GM18907 (cell line): Measurements from ENCODE around the gene RAC3.
A peak's percentile ranks its signal among the peaks of the same experiment; 100 is the strongest.

Experiments
- ATAC-seq: cut with Tn5 transposase; IDR thresholded peaks from one replicate; pipeline ENCODE4 v1.9.1; 2021; ENCODE audit warnings: mild to moderate bottlenecking, moderate library complexity; ENCODE audit not compliant: unreplicated experiment

Gene RAC3

DNA sequence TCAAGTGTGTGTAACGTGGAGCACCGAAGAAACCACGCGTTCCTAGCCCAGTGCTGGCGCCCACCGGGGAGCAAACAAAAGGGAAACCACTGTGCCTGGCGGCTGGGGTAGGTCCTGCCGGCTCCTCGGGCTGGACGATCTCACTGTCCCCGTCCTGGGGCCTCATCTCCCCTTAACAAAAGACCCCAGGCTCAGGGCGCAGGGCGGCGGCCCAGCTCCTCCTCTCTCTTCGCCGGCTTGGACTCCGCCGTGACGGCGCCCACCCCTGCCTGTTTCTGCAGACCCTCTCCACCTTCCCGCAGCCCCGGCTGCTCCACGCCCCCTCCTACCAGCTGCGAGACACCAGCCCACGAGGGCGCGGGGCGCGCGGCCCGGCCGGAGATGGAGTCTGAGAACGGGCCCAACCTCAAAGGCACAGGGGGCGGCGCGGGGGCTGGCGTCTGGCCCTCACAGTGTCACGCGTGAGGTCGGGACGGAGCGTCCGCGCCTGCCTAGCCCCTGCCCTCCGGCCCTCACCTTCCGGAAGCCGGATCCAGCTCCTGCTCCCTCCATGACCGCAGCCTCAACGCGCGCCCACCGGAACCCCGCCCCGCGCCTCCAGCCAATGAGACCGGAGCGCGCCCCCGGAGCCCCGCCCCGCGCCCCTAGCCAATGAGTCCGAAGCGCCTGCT lies 9.0 kb upstream of the RAC3 start, which contains the start of gene CENPX:
TSS of gene CENPX (minus strand) at position 569 of the 671 bp plus-strand sequence. CDS start at position 552, 17 bp downstream.
- ATAC-seq = no peak

DNA sequence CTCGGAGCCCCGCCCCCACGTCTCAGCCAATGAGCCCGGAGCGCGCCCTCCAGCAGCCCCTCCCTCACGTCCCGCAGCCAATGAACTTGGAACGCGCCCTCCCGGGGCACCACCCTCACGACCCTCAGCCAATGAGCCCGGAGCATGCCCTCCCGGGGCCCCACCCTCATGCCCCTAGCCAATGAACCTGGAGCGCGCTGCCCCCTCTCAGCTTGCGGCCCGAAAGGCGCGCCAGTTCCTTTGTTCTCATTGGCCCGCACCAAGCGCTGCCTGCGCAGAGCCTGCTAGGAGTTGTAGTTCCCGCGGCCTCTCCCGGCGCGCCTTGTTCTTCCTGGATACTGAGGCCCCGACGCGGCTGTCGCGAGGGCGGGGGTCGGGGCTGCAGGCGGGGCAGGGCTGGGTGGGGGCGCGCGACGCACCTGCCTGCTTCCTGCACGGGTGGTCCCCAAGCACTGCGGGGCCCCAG lies 8.5 kb upstream of the RAC3 start, which contains the start of gene LRRC45:
TSS of gene LRRC45 (plus strand) at position 325 of the 466 bp plus-strand sequence. CDS start 339 bp downstream, outside the sequence.
- peak; percentile 83 for ATAC-seq

DNA sequence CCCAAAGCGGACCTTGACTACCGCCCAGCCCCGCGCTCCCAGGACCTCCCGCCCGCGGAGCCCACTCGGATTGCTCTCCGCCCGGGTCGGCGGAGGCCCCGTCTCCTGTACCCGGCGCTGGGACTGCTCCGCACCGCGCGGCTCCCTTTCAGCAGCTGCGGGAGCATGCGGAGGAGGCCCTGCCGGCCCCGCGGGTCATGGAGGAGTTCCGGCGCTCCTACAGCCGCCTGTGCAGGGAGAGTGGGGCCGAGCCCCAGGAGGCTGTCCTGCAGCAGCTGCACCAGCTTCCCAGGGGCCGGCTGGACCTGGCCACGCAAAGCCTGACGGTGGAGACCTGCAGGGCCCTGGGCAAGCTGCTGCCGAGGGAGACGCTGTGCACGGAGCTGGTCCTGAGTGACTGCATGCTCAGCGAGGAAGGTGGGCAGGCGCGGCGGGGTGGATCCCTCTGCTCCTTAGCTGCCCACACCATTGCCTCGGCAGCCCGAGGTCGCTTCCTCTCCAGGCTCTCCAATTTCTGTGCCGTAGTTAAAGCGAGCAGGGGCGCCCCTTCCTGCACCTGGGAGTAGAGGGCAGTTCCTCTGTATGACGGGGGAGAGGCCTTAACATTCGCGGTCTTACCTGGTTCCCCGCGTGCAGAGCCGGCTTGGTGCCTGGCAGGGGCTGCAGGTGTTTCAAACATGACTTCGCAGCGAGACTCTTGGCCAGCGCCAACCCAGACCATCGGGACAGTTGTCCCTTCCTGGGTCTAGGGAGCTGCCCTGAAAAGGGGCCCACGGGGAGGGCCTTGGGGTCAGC lies 7.8 kb upstream of the RAC3 start:
- peak; percentile 7 for ATAC-seq

DNA sequence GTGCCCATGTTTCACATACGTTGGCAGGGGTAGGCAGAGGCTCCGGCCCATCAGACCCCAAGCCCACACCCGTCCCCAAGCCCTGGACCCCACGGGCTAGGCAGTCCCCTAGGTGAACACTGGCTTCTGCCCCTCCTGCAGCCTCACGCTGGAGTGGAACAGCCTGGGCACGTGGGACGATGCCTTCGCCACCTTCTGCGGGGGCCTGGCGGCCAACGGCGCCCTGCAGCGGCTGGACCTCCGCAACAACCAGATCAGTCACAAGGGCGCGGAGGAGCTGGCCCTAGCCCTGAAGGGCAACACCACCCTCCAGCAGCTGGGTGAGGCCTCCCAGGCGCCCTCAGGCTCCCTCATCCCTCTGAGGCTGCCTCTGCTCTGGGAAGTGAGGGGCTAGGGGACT lies 6.6 kb upstream of the RAC3 start:
- no peak for ATAC-seq

DNA sequence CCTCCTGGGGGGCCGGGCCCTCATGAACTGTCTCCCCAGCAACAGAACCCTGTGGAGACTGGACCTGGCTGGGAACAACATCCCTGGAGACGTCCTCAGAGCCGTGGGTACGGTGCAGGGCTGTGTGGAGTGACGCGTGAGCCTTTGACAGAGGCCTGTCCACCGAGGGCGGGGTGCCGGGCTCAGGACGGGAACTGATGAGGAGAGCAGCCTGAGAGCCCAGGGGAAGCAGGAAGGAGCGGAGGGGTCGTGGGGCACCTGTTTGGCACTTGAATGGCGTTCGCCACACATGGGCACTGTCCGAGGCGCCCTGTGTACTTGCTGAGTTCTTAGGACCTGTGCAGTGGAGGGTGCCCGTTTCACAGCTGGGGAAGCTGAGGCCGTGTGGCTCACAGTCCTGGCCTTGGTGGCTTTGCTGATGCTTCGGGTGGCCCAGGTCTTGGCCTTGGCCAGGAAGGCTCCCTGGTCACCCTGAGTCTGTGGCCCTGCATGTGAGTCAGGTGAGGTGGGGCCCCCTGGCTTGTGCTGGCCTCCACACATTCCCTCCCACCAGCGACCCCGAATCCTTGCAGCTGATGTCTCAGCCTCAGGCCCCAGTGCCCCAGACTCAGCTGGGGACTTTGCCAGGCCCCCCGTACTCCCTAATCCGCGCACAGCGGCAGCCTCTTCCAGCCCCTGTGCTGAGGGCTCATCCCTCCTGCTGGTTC lies 5.9 kb upstream of the RAC3 start:
- no peak for ATAC-seq

DNA sequence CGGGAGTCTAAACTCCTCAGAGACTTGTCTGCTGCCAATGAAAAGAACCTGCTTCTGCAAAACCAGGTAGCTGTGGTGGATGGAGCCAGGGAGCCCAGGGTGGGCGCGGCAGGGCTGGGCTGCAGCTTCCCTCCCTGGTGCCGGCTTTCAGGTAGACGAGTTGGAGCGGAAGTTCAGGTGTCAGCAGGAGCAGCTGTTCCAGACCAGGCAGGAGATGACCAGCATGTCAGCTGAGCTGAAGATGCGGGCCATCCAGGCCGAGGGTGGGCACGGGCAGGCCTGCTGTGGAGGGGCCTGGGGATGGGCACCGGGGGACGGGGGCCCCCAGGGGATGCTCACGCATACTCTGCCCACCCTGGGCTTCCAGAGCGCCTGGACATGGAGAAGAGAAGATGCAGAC lies 3.2 kb upstream of the RAC3 start:
- ATAC-seq = no peak

DNA sequence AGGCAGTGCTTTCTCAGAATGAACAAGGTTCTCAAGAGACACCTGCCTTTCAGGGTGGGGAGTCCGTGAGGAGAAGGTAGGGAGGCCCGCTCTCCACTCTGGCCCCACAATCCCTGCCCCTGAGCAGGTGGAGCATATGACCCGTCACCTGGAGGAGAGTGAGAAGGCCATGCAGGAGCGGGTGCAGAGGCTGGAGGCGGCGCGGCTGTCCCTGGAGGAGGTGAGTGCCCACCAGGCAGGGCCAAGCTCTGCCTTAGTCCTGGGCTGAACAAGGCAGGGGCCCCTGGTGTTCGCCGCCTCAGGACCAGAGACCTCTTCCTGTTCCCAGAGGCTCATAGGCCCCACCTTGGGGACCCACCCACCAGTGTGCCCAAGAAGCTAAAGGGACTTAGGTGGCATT lies 2.5 kb upstream of the RAC3 start:
- ATAC-seq = no peak

DNA sequence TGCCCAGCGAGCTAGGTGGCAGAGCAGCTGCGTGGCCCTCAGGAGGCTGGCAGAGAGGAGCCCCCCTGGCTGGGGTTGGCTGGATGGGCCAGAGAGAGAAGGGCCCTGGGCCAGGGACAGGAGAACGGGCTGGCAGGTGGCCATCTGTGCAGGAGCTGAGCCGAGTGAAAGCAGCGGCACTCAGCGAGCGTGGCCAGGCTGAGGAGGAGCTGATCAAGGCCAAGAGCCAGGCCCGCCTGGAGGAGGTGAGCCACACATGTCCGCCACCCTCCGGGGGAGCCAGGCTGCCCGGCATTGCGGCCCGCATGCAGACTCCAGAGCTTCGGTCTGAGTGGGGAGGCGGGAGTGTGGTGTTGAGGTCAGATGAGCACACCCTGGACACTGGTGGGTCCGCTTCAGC lies 2.1 kb upstream of the RAC3 start:
- ATAC-seq = no peak

DNA sequence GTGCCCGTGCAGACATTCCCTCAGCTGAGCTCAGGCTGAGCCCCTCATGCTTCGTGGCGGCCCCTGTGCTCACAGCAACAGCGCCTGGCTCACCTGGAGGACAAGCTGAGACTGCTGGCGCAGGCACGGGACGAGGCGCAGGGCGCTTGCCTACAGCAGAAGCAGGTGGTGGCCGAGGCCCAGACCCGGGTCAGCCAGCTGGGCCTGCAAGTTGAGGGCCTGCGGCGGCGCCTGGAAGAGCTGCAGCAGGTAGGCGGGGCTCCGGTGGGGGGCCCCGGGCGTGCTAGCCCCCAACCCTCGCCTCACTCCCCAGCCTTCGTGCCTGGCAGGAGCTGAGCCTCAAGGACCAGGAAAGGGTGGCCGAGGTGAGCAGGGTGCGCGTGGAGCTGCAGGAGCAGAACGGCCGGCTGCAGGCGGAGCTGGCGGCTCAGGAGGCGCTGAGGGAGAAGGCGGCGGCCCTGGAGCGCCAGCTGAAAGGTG lies 1.4 kb upstream of the RAC3 start:
- no peak for ATAC-seq

DNA sequence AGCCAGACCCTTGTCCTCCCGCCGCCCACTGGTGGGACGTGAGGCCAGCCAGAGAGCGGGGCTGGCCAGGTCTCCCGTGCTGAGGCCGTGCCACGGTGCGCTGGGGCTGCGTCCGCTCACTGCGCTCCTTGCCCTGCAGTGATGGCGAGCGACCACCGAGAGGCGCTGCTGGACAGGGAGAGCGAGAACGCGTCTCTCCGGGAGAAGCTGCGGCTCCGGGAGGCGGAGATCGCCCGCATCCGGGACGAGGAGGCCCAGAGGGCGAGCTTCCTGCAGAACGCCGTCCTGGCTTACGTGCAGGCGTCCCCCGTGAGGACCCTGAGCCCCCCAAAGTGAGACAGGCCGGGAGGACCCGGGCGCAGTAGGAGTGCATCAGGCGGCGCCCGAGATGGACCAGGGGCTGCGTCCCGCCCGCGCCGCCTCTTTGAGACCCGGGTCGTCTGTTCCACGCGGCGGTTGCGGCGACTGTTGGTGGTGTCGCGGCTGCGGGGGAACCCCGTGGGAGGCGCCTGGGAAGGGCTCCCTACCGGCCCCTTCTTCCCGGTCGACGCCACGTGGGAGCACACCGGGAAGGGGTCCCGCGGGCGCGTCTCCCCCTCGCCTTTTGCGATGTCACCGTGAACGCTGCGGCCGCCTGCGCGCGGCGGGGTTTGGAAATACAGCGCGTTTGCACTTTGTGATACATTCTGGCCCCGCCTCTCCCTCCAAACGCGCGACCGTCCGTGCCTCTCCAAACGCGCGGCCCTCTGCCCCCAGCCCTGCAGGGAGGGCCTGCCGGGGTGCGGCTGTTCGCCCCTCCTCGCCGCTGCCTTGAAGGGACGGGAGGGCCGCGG lies 792 bp upstream of the RAC3 start:
- ATAC-seq = no peak

DNA sequence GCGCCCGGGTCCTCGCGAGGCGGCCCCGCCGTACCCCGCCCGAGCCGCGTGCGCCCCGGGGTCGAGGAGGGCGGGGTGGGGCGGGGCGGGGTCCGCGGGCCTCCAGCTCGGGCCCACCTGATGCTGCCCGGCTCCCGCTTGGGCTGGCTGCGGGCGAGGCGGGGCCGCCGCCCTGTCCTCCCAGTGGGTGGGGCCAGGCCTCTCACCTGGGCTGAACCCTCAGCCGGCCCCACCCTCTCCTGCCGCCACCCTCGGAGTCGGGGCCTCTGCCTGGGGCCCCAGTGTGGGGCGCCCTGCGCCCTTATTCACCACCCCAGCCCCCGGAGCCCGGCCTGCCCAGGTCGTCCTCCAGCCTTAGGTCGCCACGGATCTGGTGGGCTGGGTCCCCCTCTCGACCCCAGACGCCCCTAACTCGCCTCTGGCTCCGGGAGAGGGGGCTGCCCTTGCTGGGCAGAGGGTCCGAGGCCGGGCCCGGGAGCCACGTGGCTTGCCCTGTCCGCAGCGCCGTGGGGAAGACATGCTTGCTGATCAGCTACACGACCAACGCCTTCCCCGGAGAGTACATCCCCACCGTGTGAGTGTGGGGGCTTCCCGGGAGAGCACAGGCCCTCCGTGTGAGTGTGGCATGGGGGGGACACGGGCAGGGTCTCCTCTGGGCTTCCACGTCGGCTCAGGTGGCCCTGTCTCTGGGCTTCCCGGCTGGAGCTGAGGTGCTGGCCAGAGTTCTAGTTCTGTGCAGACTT lies 578 bp downstream of the RAC3 start:
- ATAC-seq = no peak

DNA sequence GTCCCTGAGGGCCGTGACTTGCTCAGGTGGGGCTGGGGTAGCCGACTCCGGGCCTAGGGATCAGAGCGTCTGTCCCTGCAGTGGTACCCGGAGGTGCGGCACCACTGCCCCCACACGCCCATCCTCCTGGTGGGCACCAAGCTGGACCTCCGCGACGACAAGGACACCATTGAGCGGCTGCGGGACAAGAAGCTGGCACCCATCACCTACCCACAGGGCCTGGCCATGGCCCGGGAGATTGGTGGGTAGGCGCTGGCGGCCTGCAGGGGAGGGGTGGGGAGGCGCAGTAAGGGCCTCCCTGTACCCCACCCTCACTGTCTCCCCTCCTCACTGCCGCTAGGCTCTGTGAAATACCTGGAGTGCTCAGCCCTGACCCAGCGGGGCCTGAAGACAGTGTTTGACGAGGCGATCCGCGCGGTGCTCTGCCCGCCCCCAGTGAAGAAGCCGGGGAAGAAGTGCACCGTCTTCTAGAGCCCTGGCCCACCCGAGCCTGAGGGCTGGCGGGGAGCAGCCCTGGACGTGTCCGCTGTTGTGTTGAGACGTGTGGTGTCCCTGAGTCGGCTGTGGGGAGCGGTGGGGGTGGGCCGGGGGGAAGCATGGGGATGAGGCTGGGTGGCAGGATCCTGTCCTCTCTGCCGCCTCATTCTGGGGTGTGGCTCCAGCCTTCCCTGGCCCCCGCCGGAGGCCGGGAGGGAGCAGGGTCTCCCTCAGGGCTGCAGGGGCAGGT lies 2.0 kb downstream of the RAC3 start:
- ATAC-seq = no peak

DNA sequence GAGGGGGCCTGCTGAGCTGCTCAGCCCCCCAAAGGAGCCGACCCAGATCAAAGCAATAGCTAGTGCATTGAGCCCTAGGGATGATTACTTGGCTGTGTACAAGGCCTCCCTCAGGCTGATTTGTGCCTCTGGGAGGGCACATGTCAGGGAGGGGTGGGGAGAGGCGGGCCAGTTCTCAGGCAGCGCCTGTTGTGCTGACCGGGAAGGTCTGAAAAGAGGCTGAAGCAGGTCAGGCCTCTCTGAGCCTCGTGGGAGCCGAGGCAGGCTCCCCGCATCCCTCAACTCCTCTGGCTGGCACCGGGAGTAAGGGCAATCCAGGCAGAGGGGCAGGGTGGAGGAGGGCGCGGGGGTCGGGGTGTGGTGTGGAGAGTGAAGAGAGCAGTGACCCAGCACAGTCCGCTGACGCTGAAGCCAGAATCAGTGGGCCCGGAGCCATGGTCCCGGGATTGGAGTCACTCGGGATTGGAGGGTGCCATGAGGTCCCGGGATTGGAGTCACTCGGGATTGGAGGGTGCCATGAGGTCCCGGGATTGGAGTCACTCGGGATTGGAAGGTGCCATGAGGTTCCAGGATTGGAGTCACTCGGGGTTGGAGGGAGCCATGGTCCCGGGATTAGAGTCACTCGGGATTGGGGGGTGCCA lies 3.0 kb downstream of the RAC3 start:
- no peak for ATAC-seq

DNA sequence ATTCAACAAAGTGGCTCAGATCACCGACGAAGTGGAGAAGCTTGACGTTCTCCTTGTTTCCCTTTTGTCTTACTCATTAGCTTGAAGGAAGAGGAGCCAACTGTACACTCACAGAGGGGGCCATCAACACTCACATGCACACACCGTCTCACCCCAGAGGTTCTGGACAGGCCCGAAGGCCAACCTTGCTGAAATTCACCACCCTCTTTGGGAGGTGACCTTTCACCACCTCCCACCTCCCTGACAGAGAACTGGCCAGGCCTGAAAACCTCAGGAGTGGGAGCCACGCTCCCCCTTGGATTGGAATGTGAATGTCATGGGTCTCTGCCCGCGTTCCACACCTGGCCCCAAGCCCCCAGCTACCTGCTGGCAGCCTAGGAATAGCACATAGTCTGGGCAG lies 4.0 kb downstream of the RAC3 start:
- no peak for ATAC-seq

DNA sequence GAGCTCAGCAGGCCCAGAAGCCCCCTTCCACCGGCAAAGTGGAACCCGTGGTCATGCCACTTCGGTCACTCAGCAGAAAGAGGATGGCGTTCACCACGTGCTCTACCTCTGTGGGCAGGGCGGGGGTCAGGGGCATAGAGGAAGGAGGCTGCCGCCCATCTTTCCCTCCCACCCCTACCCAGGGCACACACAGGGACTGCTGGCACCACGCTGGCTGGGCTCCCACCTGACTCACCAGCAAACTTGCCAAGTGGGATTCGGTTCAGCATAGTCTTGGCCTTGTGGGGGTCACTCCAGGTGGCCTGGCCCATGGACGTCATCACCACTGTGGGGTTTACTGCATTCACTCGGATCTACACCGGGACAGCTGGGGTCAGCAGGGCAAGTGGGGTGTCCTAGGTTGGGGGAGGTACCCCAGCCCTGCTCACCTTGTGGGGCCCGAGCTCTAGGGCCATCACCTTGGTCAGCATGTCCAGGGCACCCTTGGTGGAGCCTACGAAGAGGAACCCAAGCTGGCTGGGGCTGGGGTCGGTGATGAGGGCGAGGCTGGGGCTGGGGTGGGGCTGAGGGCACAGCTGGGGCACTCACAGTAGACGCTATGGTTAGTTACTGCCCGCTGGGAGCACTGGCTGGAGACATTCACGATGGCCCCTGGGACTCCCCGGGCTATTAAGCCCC lies 4.6 kb downstream of the RAC3 start:
- no peak for ATAC-seq

DNA sequence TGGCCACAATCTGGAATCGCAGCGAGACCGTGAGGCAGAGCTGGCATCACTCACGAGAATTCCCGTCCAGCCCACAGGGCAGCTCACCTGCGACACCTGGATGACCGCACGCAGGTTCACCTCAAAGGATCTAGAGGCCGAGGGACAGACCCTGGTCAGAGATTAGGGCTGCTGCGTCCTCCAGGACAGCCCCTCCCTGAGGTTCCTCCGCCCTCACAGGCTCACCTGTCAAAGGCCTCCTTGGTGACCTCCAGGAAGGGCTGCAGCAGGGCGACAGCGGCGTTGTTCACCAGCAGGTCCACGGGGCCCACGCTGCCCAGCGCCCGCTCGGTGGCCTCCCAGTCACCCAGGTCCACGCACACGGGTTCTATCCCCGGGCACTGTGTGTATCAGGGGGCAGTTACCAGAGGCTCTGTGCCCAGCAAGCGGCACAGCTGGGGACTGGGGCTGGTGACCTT lies 5.2 kb downstream of the RAC3 start:
- no peak for ATAC-seq

DNA sequence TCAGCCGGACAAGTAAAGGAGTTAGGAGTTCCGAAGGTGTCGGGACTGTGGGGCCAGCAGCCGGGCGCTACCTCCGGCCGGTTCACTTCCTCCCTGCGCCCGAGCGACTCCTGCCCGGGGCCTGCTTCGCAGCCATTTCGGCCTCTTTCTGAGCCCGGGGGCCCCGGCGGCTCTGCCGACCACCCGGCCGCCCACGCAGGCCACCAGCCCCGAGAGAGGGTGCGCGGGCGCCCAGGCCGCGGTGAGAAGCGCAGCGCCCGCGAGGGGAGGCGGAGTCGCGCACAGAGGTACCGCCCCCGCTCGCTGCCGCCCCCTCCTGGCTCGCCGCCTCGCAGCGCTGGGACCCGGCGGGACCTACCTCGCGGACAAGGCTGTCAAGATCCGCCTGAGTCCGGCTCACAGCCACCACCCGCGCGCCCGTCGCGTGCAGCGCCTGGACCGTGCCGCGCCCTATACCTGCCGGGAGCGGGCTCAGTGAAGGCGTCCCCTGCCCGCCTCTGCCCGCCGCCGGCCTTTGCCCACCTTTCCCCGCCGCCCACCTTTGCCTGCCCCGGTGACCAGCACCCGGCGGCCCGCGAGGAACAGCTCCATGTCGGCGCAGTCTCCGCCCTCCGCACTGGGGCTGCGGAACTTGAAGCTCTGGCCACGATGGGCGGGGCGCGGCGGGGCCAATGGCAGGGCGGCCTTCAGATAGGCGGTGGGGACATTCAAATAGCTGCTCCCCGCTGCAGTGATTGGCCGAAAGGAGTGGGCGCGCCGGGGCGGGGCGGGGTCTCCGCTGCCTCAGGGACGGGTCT lies 5.8 kb downstream of the RAC3 start, which contains the start of gene DCXR:
TSS of gene DCXR (minus strand) at position 606 of the 797 bp plus-strand sequence. CDS start at position 591, 15 bp downstream.
- peak; percentile 90 for ATAC-seq
